SK-N-SH (cell line): ENCODE results near the gene GOPC. TPM values are rescaled to one million over a fixed set of nuclear protein-coding genes. Genes with fewer than 3 reads are reported as not detected.

Experiments used
- CTCF ChIA-PET: fragments of 300-600, 350-600 bp; formaldehyde crosslinking; extraction: SDS; loops from one replicate; lab custom pipeline; 2021; lab: Yijun Ruan, JAX
- POLR2A ChIA-PET: fragments of 350-600 bp; sonication (Branson Sonifier 250); formaldehyde crosslinking; extraction: SDS; loops from one replicate; lab custom pipeline; 2020; ENCODE audit warnings: antibody characterized with exemption, inconsistent platforms; lab: Yijun Ruan, JAX
- DNase-seq: peaks from one replicate; pipeline ENCODE4 v3.0.0; 2012
- H2AFZ ChIP-seq: fragments of 200-600 bp; sonication (generic); 2 replicates; pipeline ENCODE4 v1.8.1; 2016; ENCODE audit warnings: antibody characterized with exemption, mild to moderate bottlenecking, low read depth
- H3F3A ChIP-seq: fragments of 200-600 bp; sonication (generic); replicated peaks from 2 replicates; pipeline ENCODE3; 2016; ENCODE audit warnings: antibody characterized with exemption, mild to moderate bottlenecking; ENCODE audit not compliant: insufficient read depth
- H3K27ac ChIP-seq, 2 experiments: fragments of 200-500 bp in 1 of 2; fragments of 200-600 bp in 1 of 2; sonication (Bioruptor generic) in 1 of 2; sonication (generic), shearing (Covaris generic) in 1 of 2; 2 replicates each; pipeline versions ENCODE4 v1.5.1 to v1.6.1; 2014 to 2016; ENCODE audit warnings: low read depth in 2 of 2, inconsistent platforms in 1 of 2, low read length in 1 of 2, mild to moderate bottlenecking in 1 of 2, mixed read lengths in 1 of 2
- H3K27me3 ChIP-seq: fragments of 200-600 bp; sonication (generic), shearing (Covaris generic); 2 replicates; pipeline ENCODE4 v1.6.1; 2016; ENCODE audit warnings: mixed run types; ENCODE audit not compliant: insufficient read depth
- H3K36me3 ChIP-seq, 2 experiments: fragments of 200-500 bp in 1 of 2; fragments of 200-600 bp in 1 of 2; sonication (Bioruptor generic) in 1 of 2; sonication (generic) in 1 of 2; replicated peaks in 1 of 2; 2 replicates each; pipeline versions ENCODE3 to v1.5.1; 2014 to 2016; ENCODE audit warnings: low read length in 1 of 2, mild to moderate bottlenecking in 1 of 2; ENCODE audit not compliant: insufficient read depth in 2 of 2, control insufficient read depth in 1 of 2
- H3K4me1 ChIP-seq, 2 experiments: fragments of 200-500 bp in 1 of 2; fragments of 200-600 bp in 1 of 2; sonication (Bioruptor generic) in 1 of 2; sonication (generic), shearing (Covaris generic) in 1 of 2; 2 replicates each; pipeline versions ENCODE4 v1.5.1 to v1.6.1; 2014 to 2016; ENCODE audit warnings: low read depth in 1 of 2, low read length in 1 of 2, mixed run types in 1 of 2; ENCODE audit not compliant: insufficient read depth in 2 of 2, control insufficient read depth in 1 of 2
- H3K4me2 ChIP-seq: fragments of 200-600 bp; sonication (generic), shearing (Covaris generic); 2 replicates; pipeline ENCODE4 v1.6.1; 2017; ENCODE audit warnings: mixed run types
- H3K4me3 ChIP-seq, 2 experiments: fragments of 200-500 bp in 1 of 2; fragments of 200-600 bp in 1 of 2; sonication (Bioruptor generic) in 1 of 2; sonication (generic), shearing (Covaris generic) in 1 of 2; 2 replicates each; pipeline versions ENCODE4 v1.5.1 to v1.8.1; 2014 to 2016; ENCODE audit warnings: low read depth in 2 of 2, inconsistent platforms in 1 of 2, low read length in 1 of 2, mild to moderate bottlenecking in 1 of 2, mixed read lengths in 1 of 2, moderate library complexity in 1 of 2
- H3K79me2 ChIP-seq: fragments of 200-600 bp; sonication (generic); 2 replicates; pipeline ENCODE4 v1.8.1; 2017; ENCODE audit warnings: mild to moderate bottlenecking; ENCODE audit not compliant: insufficient read depth
- H3K9ac ChIP-seq: fragments of 200-600 bp; sonication (generic); 2 replicates; pipeline ENCODE4 v1.6.1; 2017; ENCODE audit warnings: mixed run types
- H3K9me2 ChIP-seq: fragments of 200-600 bp; sonication (generic); 2 replicates; pipeline ENCODE4 v1.6.1; 2017; ENCODE audit warnings: mixed run types
- H3K9me3 ChIP-seq: fragments of 200-600 bp; sonication (generic); 2 replicates; pipeline ENCODE4 v1.6.1; 2017; ENCODE audit warnings: mixed run types, mild to moderate bottlenecking, moderate library complexity
- H4K20me1 ChIP-seq: fragments of 200-600 bp; sonication (generic); 2 replicates; pipeline ENCODE4 v1.6.1; 2017; ENCODE audit warnings: mild to moderate bottlenecking, mixed run types; ENCODE audit not compliant: insufficient read depth
- FOSL2 ChIP-seq: IDR thresholded peaks from 2 replicates; pipeline ENCODE4 v1.4.0; 2012; ENCODE audit warnings: low read depth, mild to moderate bottlenecking, moderate library complexity, borderline replicate concordance
- GATA2 ChIP-seq: sonication (generic); formaldehyde crosslinking; IDR thresholded peaks from 2 replicates; pipeline ENCODE4 v1.5.0; 2020; ENCODE audit warnings: mild to moderate bottlenecking, missing genetic modification reagents
- JUND ChIP-seq: IDR thresholded peaks from 2 replicates; pipeline ENCODE4 v1.4.0; 2012
- NFIC ChIP-seq: IDR thresholded peaks from 2 replicates; pipeline ENCODE4 v1.4.0; 2012; ENCODE audit warnings: borderline replicate concordance
- PBX3 ChIP-seq: IDR thresholded peaks from 2 replicates; pipeline ENCODE4; 2012
- REST ChIP-seq: IDR thresholded peaks from 2 replicates; pipeline ENCODE4 v1.6.1; 2012; ENCODE audit warnings: mild to moderate bottlenecking, low read depth, low read length, moderate library complexity
- RXRA ChIP-seq: IDR thresholded peaks from 2 replicates; pipeline ENCODE4 v1.4.0; 2012; ENCODE audit warnings: low read depth, mild to moderate bottlenecking, borderline replicate concordance
- TAF1 ChIP-seq: IDR thresholded peaks from 2 replicates; pipeline ENCODE4 v1.6.1; 2012; ENCODE audit warnings: low read depth, mild to moderate bottlenecking, low read length, moderate library complexity, borderline replicate concordance
- WGBS: methylation state at CpG from one replicate; pipeline ENCODE4 v1.1.6; 2017; ENCODE audit warnings: low lambda C conversion rate; 5-methylcytosine and 5-hydroxymethylcytosine counted together
- polyA plus RNA-seq, 3 experiments: library from polyadenylated mRNA; depleted of rRNA; stranded (reverse); fragments of >200 nt; gene quantifications; 2 replicates each; pipeline ENCODE4 v1.2.3, GENCODE V29; 2012
- TF ChIP-seq, protein P1 (sequence below): fragments of 200-600 bp; sonication (generic); IDR thresholded peaks from 2 replicates; pipeline ENCODE4 v1.6.1; 2017; ENCODE audit warnings: antibody characterized with exemption, mild to moderate bottlenecking, moderate library complexity
- TF ChIP-seq, protein P2 (sequence below): fragments of 150-350 bp; IDR thresholded peaks from 2 replicates; pipeline ENCODE4 v1.6.1; 2016; ENCODE audit warnings: mild to moderate bottlenecking, low read depth, low read length

Gene GOPC
- polyA plus RNA-seq, 1 of the 3 experiments (the other 2 are of a cell fraction) = 20.8 TPM

DNA sequence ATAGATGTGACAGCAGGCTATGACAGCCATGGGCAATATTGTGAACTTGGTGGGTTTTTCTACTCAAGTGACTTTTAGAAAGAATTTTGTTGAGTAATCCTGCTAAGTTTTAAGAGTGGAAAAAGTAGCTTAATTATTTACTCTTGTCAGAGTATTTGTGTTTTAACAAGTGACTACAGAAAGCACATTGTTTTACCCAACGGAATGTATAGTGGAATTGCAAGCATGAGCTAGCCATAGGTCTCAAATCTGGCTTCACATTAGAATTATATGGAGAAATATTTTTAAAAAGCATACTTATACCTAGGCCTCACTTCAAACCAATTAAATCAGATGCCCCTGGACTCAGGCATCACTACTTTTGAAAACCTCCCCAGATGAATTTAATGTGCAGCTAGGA, 35.5 kb upstream of the GOPC start:
- no peaks in the 10 kb centered on the region for H3K9me3 ChIP-seq
- H4K20me1 ChIP-seq = no peaks in the 10 kb centered on the region
- H3K27ac ChIP-seq = no peak overlapping the region
- TF ChIP-seq NFIC (no peak), REST (no peak), FOSL2 (no peak), GATA2 (CRISPR knock-in tag) (no peak), JUND (no peak), TAF1 (no peak), PBX3 (no peak), RXRA (no peak)
- TF ChIP-seq, protein P1, sequence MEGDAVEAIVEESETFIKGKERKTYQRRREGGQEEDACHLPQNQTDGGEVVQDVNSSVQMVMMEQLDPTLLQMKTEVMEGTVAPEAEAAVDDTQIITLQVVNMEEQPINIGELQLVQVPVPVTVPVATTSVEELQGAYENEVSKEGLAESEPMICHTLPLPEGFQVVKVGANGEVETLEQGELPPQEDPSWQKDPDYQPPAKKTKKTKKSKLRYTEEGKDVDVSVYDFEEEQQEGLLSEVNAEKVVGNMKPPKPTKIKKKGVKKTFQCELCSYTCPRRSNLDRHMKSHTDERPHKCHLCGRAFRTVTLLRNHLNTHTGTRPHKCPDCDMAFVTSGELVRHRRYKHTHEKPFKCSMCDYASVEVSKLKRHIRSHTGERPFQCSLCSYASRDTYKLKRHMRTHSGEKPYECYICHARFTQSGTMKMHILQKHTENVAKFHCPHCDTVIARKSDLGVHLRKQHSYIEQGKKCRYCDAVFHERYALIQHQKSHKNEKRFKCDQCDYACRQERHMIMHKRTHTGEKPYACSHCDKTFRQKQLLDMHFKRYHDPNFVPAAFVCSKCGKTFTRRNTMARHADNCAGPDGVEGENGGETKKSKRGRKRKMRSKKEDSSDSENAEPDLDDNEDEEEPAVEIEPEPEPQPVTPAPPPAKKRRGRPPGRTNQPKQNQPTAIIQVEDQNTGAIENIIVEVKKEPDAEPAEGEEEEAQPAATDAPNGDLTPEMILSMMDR = no peak
- TF ChIP-seq, protein P2, sequence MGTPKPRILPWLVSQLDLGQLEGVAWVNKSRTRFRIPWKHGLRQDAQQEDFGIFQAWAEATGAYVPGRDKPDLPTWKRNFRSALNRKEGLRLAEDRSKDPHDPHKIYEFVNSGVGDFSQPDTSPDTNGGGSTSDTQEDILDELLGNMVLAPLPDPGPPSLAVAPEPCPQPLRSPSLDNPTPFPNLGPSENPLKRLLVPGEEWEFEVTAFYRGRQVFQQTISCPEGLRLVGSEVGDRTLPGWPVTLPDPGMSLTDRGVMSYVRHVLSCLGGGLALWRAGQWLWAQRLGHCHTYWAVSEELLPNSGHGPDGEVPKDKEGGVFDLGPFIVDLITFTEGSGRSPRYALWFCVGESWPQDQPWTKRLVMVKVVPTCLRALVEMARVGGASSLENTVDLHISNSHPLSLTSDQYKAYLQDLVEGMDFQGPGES = no peak
- no peaks in the 10 kb centered on the region; a peak in 1 of 4 replicates for H3K4me1 ChIP-seq
- no peak overlapping the region for H3K4me3 ChIP-seq
- H3K9ac ChIP-seq = no peak overlapping the region
- H3K79me2 ChIP-seq = no peaks in the 10 kb centered on the region
- ChIA-PET POLR2A (no interaction called here), CTCF (interaction anchor here (0.6 to 0.7 kb wide), 2 partner anchors 25 to 30 kb away, joined by 3 to 4 read pairs; no protein-coding TSS in a partner anchor)
- no peaks in the 10 kb centered on the region for H3K9me2 ChIP-seq
- H3F3A ChIP-seq = no peaks in the 10 kb centered on the region
- 27% methylated on average over 1 of the region's 1 CpG for WGBS
- H2AFZ ChIP-seq = no peak overlapping the region
- H3K36me3 ChIP-seq = no peaks in the 10 kb centered on the region
- DNase-seq = no peak
- no peak overlapping the region for H3K4me2 ChIP-seq
- no peaks in the 10 kb centered on the region for H3K27me3 ChIP-seq
